ENCODE data around the gene PTPN11. TPM values are rescaled to one million over a fixed set of nuclear protein-coding genes. Genes with fewer than 3 reads are reported as not detected.

The PTPN11 gene
- total RNA-seq, 1 experiment from 2014 or later = 53.4 TPM

GRCh38 chr12:112546339-112546738 is 127.6 kb downstream of the PTPN11 start:
- DNase-seq = no peak
- no peaks in the 10 kb centered on the region for H3K27me3 ChIP-seq (ENCODE audit: control insufficient read depth, insufficient read depth, low read length)
- H3K36me3 ChIP-seq (replicated peaks; ENCODE audit: control insufficient read depth, insufficient read depth, low read length) = no peaks in the 10 kb centered on the region

DNA sequence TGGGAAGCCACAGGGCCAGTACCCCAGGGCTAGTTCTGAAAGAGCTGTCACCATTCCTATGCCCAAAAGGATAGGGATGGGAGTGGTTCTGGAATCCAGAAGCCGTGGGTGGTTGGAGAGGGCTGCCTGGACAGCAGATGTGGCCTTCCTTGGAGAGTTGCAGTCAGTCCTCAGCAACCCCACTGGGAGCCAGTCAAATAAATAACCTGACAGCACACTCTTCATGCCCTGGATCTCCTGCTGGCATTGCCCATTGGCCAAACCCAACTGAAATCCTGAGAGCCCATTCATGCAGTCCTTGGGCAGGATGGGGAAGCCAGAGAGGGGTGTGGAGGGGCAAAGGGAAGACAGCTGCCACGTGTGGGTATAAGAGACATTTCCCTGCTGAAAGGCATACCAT is 128.2 kb downstream of the PTPN11 start:
- Histone ChIP-seq H3K36me3 (replicated peaks; ENCODE audit: control insufficient read depth, insufficient read depth, low read length) (no peaks in the 10 kb centered on the region), H3K4me3 (ENCODE audit: insufficient read depth, low read depth, low read length) (no peak overlapping the region), H3K27me3 (ENCODE audit: control insufficient read depth, insufficient read depth, low read length) (no peaks in the 10 kb centered on the region)
- DNase-seq = no peak

More at GRCh38 chr12:112546339-112546738, 127.6 kb downstream of the PTPN11 start:
- no peak overlapping the region for H3K4me3 ChIP-seq (ENCODE audit: insufficient read depth, low read depth, low read length)

DNA sequence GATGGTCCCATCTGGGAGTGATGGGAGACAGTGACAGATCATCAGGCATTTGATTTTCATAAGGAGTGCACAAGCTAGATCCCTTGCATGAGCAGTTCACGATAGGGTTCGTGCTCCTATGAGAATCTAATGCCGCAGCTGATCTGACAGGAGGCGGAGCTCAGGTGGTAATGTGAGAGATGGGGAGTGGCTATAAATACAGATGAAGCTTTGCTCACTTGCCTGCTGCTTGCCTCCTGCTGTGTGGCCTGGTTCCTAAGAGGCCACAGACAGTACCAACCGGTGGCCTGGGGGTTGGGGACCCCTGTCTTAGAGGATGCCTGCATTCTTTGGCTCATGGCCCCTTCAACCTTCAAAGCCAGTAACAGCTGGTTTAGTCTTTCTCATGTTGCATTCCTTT is 130.3 kb downstream of the PTPN11 start:
- DNase-seq = no peak

DNA sequence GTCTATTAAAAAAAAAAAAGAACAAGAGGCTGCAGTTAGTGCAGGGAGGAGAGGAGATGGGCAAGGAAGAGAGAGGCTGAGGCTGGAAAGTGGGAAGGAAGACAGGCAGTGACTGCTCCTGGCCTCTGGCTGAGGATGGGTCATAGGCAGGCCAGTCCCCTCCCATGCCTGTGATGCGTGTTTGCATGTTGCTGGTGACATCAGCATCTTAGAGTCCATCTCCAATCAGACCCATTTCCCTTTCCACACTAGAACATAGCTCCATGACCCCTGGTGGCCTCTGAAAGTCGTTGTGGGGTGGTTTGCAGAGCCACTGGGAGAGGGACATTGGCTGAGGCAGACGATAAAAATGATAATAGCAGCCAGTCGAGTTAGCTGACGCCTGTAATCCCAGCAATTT is 132.9 kb downstream of the PTPN11 start:
- Histone ChIP-seq H3K36me3 (replicated peaks; ENCODE audit: control insufficient read depth, insufficient read depth, low read length) (no peaks in the 10 kb centered on the region), H3K4me3 (ENCODE audit: insufficient read depth, low read depth, low read length) (no peak overlapping the region), H3K27me3 (ENCODE audit: control insufficient read depth, insufficient read depth, low read length) (no peaks in the 10 kb centered on the region)
- DNase-seq = no peak

More for the DNA sequence above, 130.3 kb downstream of the PTPN11 start:
- Histone ChIP-seq H3K27me3 (ENCODE audit: control insufficient read depth, insufficient read depth, low read length) (no peaks in the 10 kb centered on the region), H3K36me3 (replicated peaks; ENCODE audit: control insufficient read depth, insufficient read depth, low read length) (no peaks in the 10 kb centered on the region), H3K4me3 (ENCODE audit: insufficient read depth, low read depth, low read length) (no peak overlapping the region)

GRCh38 chr12:112555621-112556233 is 137.0 kb downstream of the PTPN11 start:
- H3K36me3 ChIP-seq (replicated peaks; ENCODE audit: control insufficient read depth, insufficient read depth, low read length) = no peaks in the 10 kb centered on the region
- no peak overlapping the region for H3K4me3 ChIP-seq (ENCODE audit: insufficient read depth, low read depth, low read length)
- no peaks in the 10 kb centered on the region for H3K27me3 ChIP-seq (ENCODE audit: control insufficient read depth, insufficient read depth, low read length)
- DNase-seq = no peak

DNA sequence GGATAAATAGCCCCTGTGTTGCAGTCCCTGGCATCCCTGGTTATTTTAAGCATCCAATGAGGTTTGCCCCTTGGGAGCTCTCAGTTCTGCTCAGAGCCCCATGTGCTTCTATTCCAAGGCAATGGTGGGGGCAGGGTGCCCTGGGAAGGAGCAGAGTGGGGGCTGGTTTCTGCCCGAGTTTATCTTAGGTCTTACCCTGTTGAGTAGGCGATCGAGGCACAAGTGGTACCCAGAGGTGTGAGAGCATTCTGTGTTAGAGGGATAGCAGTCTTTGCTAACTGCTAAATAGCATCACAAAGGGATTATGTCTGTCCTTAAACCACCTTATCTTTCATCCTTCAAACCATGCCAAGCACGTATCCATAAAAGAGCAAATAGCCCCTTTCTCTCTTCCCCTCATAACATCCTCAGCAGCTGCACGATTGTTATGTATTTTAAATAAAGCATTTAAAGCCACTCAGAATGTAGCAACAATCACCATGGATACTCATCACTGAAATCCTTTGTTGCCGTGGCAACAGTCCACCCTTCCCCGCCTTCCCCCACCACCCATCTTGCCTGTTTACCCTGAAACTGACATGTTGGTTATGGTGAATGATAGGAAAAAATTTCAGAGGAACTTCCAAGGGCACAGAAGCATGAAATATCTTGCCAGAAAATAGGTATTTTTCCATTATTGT is 139.3 kb downstream of the PTPN11 start:
- no peak for DNase-seq
- H3K4me3 ChIP-seq (ENCODE audit: insufficient read depth, low read depth, low read length) = no peak overlapping the region
- no peaks in the 10 kb centered on the region for H3K36me3 ChIP-seq (replicated peaks; ENCODE audit: control insufficient read depth, insufficient read depth, low read length)
- no peaks in the 10 kb centered on the region for H3K27me3 ChIP-seq (ENCODE audit: control insufficient read depth, insufficient read depth, low read length)

Other genes with a start within 250 kb of the PTPN11 start
- 7.1 and 11.9 TPM in 2 replicates for gene HECTD4, start 36.5 kb upstream of the PTPN11 start, total RNA-seq (2014; rRNA removed; shearing (Covaris generic))
- 2,057 and 2,096 TPM in 2 replicates for gene RPL6, start 9.3 kb upstream of the PTPN11 start, total RNA-seq (2014; rRNA removed; shearing (Covaris generic))